Loucy (cell line): ENCODE measurements around the gene LRRTM1.

Source experiments
- CTCF ChIP-seq: fragments of 200-600 bp; sonication (generic); conservative IDR thresholded peaks from 2 replicates; pipeline ENCODE4 v1.5.1; 2014; ENCODE audit warnings: mild to moderate bottlenecking, antibody characterized with exemption, low read length
- EZH2phosphoT487 ChIP-seq: fragments of 200-600 bp; IDR thresholded peaks from 2 replicates; pipeline ENCODE4 v1.6.1; 2018; ENCODE audit warnings: antibody characterized with exemption, mild to moderate bottlenecking, moderate library complexity, borderline replicate concordance

- TF ChIP-seq CTCF = no peak
- TF ChIP-seq EZH2phosphoT487 = no peak
Observed at GRCh38 chr2:80257450-80257849, 47.1 kb downstream of the LRRTM1 start.
